Psoas muscle (tissue), 8 donors: ENCODE results near the gene SBDS. TPM values are rescaled to one million over a fixed set of nuclear protein-coding genes. Genes with fewer than 3 reads are reported as not detected.
"Not testable (repeated sequence)": the region's sequence is repeated elsewhere in the genome, so short reads cannot be mapped to it uniquely, and the experiment has no call there.

ENCODE experiments used
- ATAC-seq, 4 donors: fragments of 200-7000 bp; cut with Tn5 transposase; one replicate each; pipeline ENCODE4 v1.9.1; 2020; ENCODE audit warnings: moderate library complexity in 3 of 4, mild to moderate bottlenecking in 2 of 4
- DNase-seq, 2 donors: peaks; one replicate each; pipeline ENCODE4 v3.0.0-alpha.2; 2020
- H3K27ac ChIP-seq: fragments of 200-600 bp; one replicate; pipeline ENCODE4 v1.8.0; 2022
- H3K27me3 ChIP-seq, 3 donors: fragments of 200-600 bp in 1 of 3; one replicate each; pipeline versions ENCODE4 v1.6.1 to v1.8.0; 2013 to 2022; ENCODE audit warnings: low read length in 2 of 3, mild to moderate bottlenecking in 2 of 3, moderate library complexity in 1 of 3; ENCODE audit not compliant: insufficient read depth in 3 of 3
- H3K36me3 ChIP-seq, 2 donors: fragments of 200-600 bp in 1 of 2; one replicate each; pipeline versions ENCODE4 v1.6.1 to v1.8.0; 2013 to 2022; ENCODE audit warnings: low read depth in 1 of 2, mild to moderate bottlenecking in 1 of 2, moderate library complexity in 1 of 2; ENCODE audit not compliant: insufficient read depth in 1 of 2
- H3K4me1 ChIP-seq: fragments of 200-600 bp; one replicate; pipeline ENCODE4 v1.8.0; 2022
- H3K4me3 ChIP-seq: fragments of 200-600 bp; one replicate; pipeline ENCODE4 v1.8.0; 2022; ENCODE audit warnings: mild to moderate bottlenecking
- H3K9me3 ChIP-seq: fragments of 200-600 bp; one replicate; pipeline ENCODE4 v1.8.0; 2022
- WGBS, 3 donors: extraction: QIAGEN DNeasy Blood & Tissue Kit; methylation state at CpG; one replicate each; pipeline versions ENCODE4 v1.1.6 to v1.1.7; 2013; 5-methylcytosine and 5-hydroxymethylcytosine counted together
- intact Hi-C, 2 donors: fragments of 100-400 bp; cut with DNase I; formaldehyde crosslinking; loops; one replicate each; pipeline versions ENCODE4 v1.11.0 to v1.14.2; 2022
- polyA plus RNA-seq, 3 donors: library from polyadenylated mRNA; stranded (reverse); fragments of 200-250 nt; gene quantifications; one replicate each; pipeline ENCODE4 v1.2.3, GENCODE V29; 2013
- total RNA-seq, 4 donors: library from RNA; stranded (reverse); fragmentation: NEBNext Ultra II Directional in 2 of 4; extraction: Animal tissue kit (Norgen Biotek cat#: 25700) in 2 of 4; gene quantifications; one replicate each; pipeline versions ENCODE4 v1.2.1 to v1.2.4, GENCODE V29; 2021 to 2023
- TF ChIP-seq, protein P1 (sequence below): fragments of 200-600 bp; IDR thresholded peaks from one replicate; pipeline ENCODE4 v1.8.0; 2022; ENCODE audit warnings: antibody characterized with exemption
- donor health status: healthy with polysubstance abuse.
- donor health status: DM: no; HTN: no; CAD: no; lungs with moderate emphysema.
- donor health status: Bipolar disorder and iron deficiency.
- donor health status: healthy.
- donor health status: DM: yes; HTN: yes; CAD: no.
- donor health status: DM: no; HTN: no; CAD: no.
- donor health status: DM: no; HTN: no; CAD: no.
- donor health status: DM: yes; HTN: yes; CAD: no.

Gene SBDS
- total and polyA plus RNA-seq, 7 donors: 236 to 417 (median 389) TPM

DNA sequence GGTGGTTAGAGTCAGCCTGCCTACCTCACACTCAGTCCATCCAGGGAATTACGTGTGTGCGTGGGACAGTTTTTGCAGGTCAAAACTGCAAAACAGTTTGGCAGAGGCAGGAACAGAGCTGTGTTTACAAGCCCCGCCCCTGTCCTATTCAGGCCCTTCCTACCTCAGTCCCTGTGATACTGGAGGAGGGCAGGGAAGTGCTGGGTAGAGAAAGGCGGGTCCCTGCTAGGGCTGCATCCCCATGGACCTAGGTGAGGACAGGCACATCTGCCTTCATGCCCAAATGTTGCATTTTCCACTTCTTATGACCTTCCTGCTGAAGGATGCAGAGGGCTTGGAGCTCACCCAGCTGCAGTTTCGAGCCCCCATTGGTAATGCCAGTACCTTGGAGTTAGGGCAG is 25.1 kb downstream of the SBDS start:
- H3K9me3 ChIP-seq: no peaks in the 10 kb centered on the region
- 81 to 83% (median 82%) methylated on average over 5 of the region's 5 CpGs for WGBS, 3 donors
- TF ChIP-seq, protein P1, sequence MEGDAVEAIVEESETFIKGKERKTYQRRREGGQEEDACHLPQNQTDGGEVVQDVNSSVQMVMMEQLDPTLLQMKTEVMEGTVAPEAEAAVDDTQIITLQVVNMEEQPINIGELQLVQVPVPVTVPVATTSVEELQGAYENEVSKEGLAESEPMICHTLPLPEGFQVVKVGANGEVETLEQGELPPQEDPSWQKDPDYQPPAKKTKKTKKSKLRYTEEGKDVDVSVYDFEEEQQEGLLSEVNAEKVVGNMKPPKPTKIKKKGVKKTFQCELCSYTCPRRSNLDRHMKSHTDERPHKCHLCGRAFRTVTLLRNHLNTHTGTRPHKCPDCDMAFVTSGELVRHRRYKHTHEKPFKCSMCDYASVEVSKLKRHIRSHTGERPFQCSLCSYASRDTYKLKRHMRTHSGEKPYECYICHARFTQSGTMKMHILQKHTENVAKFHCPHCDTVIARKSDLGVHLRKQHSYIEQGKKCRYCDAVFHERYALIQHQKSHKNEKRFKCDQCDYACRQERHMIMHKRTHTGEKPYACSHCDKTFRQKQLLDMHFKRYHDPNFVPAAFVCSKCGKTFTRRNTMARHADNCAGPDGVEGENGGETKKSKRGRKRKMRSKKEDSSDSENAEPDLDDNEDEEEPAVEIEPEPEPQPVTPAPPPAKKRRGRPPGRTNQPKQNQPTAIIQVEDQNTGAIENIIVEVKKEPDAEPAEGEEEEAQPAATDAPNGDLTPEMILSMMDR: no peak
- no peaks in the 10 kb centered on the region for H3K27me3 ChIP-seq
- intact Hi-C loops: no loop called here
- H3K27ac ChIP-seq: no peak overlapping the region
- ATAC-seq (no peak), DNase-seq (no peak)
- no peaks in the 10 kb centered on the region for H3K4me1 ChIP-seq
- peaks cover 0 to 2% of the 10 kb centered on the region in 2 donors for H3K36me3 ChIP-seq
- H3K4me3 ChIP-seq: no peak overlapping the region

DNA sequence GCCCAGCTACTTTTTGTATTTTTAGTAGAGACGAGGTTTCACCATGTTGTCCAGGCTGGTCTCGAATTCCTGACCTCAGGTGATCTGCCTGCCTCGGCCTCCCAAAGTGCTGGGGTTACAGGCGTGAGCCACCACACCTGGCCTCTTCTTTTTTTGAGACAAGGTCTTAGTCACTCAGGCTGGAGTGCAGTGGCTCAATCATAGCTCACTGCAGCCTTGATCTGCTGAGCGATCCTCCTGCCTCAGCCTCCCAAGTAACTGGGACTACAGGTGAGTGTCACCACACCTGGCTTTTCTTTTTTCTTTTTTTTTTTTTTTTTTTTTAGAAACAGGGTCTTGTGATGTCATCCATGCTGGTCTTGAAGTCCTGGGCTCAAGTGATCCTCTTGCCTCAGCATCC is 26.4 kb downstream of the SBDS start:
- H3K9me3 ChIP-seq, H3K36me3 ChIP-seq, H3K4me1 ChIP-seq, H3K4me3 ChIP-seq, DNase-seq, H3K27me3 ChIP-seq, intact Hi-C loops, ATAC-seq, H3K27ac ChIP-seq: not testable (repeated sequence)
- WGBS, 3 donors: 84 to 91% (median 88%) methylated on average over 5 of the region's 5 CpGs

DNA sequence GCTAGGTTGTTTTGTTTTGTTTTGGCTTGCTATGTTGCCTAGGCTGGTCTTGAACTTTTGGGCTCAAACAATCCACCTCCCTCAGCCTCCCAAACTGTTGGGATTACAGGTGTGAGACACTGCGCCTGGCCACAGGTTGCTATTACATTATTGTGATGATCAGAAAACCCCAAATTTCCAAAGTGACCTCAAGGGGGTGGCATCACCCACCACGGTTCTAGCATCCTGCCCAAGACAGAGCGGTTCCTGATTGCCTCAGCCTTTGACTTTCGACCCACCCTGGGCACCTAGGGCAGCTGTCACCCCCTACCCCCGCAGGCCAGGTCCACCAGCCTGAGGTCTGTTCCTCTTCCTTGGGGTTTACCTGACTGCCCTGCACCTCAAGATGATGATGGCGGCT is 28.4 kb downstream of the SBDS start:
- 87 to 90% (median 88%) methylated on average over 6 of the region's 6 CpGs for WGBS, 3 donors
- ATAC-seq: no peak
- TF ChIP-seq, protein P1: no peak

DNA sequence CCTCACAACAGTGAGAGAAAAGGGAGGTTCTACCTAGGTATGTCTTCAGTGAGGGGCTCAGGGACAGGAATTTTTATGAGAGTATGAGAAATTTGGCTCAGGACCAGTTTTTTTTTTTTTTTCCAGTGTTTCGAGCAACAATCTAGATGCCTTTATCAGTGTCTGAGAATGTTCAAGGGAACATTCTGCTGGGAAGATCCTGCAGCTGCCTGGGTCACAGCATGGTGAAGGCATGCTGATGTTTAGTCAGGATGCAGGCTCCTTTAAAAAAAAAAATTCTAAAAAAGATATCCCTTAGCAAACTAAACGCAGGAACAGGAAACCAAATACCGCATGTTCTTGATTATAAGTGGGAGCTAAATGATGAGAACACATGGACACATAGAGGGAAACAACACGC is 31.0 kb downstream of the SBDS start:
- Histone ChIP-seq H3K27ac (no peak overlapping the region), H3K4me1 (no peaks in the 10 kb centered on the region), H3K27me3 (no peaks in the 10 kb centered on the region), H3K4me3 (no peak overlapping the region), H3K36me3 (peaks cover 0 to 16% of the 10 kb centered on the region in 2 donors), H3K9me3 (no peaks in the 10 kb centered on the region)
- intact Hi-C loops: no loop called here
- TF ChIP-seq, protein P1: no peak
- no peak for ATAC-seq
- no peak for DNase-seq
- WGBS, 3 donors: 37 to 47% (median 47%) methylated on average over 4 of the region's 4 CpGs

More for the DNA sequence above, 28.4 kb downstream of the SBDS start:
- DNase-seq: no peak
- H3K9me3 ChIP-seq: no peaks in the 10 kb centered on the region
- H3K4me1 ChIP-seq: no peaks in the 10 kb centered on the region
- H3K36me3 ChIP-seq: no peaks in the 10 kb centered on the region
- intact Hi-C loops: no loop called here
- H3K27me3 ChIP-seq: no peaks in the 10 kb centered on the region
- no peak overlapping the region for H3K4me3 ChIP-seq
- no peak overlapping the region for H3K27ac ChIP-seq

DNA sequence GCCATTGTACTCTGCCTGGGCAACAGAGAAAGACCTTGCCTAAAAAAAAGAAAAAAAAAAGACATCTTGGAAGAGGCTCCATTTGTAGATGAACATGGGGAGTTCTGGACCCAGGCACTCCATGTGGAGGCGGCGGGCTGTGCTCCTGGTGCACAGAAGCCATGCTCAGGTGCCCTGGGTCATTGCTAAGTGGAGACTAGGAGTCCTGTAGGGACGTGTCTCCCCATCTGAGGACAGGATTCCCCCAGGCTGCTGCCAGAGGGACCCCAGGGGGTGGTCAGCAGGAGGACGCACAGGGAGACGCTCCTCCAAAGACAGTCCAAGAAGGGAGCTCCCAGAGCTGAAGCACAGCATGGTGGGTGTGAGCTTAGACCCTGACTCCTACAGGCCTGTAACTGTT is 34.3 kb downstream of the SBDS start:
- DNase-seq: no peak
- Histone ChIP-seq H3K4me1 (no peaks in the 10 kb centered on the region), H3K36me3 (peaks cover 0 to 48% of the 10 kb centered on the region in 2 donors), H3K9me3 (no peaks in the 10 kb centered on the region), H3K4me3 (no peak overlapping the region), H3K27ac (no peak overlapping the region), H3K27me3 (no peaks in the 10 kb centered on the region)
- TF ChIP-seq, protein P1: no peak
- intact Hi-C loops: no loop called here
- 92 to 95% (median 93%) methylated on average over 5 of the region's 5 CpGs for WGBS, 3 donors
- ATAC-seq: no peak
